Activated CD4-positive, alpha-beta T cell treated with anti-CD3 and anti-CD28 coated beads, Interleukin-2, amount 50 U/mL, for 16 hours (primary cell): ENCODE measurements around the gene MRC2.
"Not testable (repeated sequence)": the region's sequence is repeated elsewhere in the genome, so short reads cannot be mapped to it uniquely, and the experiment has no call there.

Experiments used
- DNase-seq: peaks from one replicate; pipeline ENCODE4 v3.0.0-alpha.2; 2020

Gene MRC2, protein sequence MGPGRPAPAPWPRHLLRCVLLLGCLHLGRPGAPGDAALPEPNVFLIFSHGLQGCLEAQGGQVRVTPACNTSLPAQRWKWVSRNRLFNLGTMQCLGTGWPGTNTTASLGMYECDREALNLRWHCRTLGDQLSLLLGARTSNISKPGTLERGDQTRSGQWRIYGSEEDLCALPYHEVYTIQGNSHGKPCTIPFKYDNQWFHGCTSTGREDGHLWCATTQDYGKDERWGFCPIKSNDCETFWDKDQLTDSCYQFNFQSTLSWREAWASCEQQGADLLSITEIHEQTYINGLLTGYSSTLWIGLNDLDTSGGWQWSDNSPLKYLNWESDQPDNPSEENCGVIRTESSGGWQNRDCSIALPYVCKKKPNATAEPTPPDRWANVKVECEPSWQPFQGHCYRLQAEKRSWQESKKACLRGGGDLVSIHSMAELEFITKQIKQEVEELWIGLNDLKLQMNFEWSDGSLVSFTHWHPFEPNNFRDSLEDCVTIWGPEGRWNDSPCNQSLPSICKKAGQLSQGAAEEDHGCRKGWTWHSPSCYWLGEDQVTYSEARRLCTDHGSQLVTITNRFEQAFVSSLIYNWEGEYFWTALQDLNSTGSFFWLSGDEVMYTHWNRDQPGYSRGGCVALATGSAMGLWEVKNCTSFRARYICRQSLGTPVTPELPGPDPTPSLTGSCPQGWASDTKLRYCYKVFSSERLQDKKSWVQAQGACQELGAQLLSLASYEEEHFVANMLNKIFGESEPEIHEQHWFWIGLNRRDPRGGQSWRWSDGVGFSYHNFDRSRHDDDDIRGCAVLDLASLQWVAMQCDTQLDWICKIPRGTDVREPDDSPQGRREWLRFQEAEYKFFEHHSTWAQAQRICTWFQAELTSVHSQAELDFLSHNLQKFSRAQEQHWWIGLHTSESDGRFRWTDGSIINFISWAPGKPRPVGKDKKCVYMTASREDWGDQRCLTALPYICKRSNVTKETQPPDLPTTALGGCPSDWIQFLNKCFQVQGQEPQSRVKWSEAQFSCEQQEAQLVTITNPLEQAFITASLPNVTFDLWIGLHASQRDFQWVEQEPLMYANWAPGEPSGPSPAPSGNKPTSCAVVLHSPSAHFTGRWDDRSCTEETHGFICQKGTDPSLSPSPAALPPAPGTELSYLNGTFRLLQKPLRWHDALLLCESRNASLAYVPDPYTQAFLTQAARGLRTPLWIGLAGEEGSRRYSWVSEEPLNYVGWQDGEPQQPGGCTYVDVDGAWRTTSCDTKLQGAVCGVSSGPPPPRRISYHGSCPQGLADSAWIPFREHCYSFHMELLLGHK (N-terminal part only)

DNA sequence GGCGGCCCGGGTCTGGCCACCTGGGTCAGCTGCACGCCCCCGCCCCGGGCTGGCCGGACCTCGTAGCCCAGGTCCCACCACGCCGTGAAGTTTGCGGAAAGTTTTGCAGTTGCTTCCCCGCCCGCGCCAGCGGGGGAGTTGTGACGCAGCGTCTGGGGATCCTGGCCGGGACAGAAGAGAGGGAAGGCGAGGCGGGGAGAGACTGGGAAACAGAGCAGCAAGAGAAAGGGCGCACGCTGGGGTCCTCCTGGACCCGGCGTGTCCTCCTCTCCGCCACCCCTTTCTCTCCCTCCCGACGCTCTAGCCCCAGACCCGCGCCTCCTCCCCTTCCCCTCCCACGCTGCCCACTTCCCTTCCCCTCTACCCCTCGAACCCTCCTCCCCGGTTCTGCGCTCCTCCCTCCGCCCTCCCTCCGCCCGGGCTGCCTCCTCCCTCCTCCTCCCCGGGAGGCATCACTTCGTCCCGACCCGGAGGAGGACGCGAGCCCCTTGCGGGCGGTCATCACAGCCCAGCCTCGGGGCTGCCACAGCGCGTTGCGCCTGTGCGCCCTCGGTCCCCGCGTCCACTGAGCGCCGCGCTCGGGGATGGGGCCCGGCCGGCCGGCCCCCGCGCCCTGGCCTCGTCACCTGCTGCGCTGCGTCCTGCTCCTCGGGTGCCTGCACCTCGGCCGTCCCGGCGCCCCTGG lies at the start of gene MRC2:
TSS of gene MRC2 (plus strand) at position 452 of the 685 bp plus-strand sequence. CDS start at position 585, 133 bp downstream.
- DNase-seq, result peak; percentile 74

DNA sequence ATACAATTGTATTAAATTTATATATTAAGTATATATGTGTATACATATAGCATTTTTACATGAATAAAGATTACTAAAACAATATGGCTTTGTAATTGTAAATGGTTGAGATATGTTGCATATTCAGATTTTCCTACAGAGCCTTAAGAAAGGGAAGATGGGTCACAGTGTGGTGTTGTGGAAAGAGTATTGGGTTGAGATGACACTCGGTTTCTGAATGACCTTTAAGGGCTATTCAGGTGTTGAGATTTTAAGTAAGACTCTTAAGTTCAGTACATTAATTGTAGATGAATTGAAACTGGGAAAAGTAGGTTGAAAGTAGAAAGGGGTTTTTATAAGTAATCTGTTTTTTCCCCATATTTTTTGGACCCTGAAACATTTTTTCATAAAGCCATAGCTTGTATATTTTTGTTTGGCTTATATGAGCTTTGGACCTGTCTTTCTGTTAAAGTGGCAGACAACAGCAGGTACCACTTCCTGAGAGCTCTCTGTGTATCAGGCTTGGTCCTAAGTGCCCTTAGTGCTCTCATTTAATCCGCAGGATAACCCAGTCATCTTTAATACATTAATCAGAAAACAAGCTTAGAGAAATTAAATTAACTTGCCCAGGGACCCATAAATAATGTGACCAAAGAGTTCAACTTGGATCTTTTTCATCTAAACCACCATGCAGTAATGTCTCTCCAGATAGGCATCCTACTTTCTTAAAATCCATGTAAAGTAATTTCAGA lies 48.5 kb upstream of the MRC2 start:
- no peak for DNase-seq

DNA sequence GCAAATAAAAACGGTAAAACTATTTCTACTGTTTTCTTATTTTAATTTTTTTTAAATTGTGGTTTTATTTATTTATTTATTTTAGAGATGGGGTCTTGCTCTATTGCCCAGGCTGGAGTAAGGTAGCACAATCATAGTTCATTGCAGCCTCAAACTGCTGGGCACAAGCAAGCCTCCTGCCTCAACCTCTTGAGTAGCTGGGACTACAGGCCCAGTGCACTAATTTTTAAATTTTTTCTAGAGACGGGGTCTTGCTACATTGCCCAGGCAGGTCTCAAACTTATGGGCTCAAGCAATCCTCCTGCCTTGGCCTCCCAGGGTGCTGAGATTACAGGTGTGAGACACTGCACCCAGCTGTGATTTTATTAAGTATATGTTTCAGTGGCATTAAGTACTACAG lies 46.5 kb upstream of the MRC2 start:
- DNase-seq, result no peak

DNA sequence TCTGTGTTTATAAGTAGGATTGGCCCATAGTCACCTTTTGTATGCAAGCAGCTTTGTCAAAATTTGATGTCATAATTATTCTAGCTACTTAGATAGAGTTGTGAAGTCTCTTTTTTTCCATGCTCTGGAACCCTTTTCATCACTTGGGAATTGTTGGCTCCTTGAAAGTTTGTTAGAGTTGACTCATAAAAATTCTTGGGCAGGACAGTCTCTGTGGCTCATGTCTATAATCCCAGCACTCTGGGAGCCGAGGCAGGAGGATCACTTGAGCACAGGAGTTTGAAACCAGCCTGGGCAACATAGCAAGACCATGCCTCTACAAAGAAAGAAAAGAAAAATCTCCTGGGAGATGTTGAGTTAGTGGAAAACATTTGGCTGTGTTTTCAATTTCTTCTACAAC lies 45.7 kb upstream of the MRC2 start:
- DNase-seq, result no peak

DNA sequence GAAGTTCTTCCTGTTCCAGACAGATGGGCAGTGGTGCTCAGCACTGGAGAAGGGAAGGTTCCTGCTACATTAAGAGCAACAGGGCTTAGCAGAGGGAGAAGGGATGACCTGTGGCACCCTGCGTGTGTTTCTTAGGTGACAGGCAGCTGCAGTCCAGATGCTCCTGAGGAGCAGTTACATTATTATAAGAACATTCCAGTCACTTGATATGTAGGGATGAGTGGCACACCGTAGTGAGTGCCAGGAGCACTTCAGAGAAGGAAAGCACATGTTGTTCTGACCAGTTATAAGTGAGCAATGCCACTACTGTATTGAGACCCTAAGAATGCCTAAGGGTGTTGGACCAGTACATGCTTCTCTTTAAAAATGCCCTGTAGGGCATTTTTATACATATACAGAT lies 39.9 kb upstream of the MRC2 start:
- DNase-seq, result no peak

DNA sequence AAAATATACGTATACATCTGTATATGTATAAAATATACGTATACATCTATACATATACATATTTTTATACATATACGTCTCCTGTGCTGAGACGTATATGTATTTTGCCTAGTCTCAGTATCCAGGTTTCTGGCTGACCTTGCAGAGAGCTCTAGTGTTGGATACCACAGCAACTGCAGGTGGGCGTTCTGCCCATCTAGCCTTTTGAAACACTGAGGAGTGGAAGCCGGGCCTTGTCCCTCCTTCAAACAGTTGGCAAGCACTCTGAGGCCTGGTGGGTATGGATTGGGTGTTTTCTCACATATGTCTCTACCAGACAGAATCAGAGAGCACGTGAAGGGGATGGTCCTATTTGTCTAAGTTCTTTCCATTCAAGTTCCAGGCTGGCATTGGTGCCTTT lies 39.4 kb upstream of the MRC2 start:
- DNase-seq, result no peak

DNA sequence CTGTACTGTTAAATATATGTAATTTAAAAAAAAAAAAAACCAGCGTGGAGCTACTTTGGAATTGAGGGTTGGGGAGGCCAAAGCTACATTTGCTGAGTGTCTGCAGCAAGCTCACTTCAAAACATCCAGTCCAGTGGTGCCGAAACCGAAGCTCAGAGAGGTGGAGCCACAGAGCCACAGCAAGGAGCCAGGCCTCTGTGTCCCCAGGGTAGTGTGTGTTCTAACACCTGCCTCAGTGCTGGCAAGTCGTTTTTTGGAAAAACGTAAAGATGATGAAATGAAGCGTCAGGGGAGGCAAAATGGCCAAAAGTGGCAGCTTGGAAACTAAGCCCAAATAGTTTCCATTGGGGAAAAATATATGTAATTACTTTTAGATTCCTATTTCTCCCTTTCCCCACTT lies 36.1 kb upstream of the MRC2 start:
- DNase-seq, result no peak

DNA sequence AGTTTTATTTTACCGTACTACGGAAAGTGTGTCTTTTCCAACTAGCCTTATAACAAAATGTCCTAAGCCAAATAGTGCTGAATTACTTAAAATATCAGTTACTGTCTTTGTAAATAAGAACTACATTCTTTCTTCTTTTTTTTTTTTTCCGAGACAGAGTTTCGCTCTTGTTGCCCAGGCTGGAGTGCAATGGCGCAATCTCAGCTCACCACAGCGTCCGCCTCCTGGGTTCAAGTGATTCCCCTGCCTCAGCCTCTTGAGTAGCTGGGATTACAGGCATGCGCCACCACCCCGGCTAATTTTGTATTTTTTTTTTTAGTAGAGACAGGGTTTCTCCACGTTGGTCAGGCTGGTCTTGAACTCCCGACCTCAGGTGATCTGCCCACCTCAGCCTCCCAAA lies 35.6 kb upstream of the MRC2 start:
- not testable (repeated sequence) for DNase-seq

DNA sequence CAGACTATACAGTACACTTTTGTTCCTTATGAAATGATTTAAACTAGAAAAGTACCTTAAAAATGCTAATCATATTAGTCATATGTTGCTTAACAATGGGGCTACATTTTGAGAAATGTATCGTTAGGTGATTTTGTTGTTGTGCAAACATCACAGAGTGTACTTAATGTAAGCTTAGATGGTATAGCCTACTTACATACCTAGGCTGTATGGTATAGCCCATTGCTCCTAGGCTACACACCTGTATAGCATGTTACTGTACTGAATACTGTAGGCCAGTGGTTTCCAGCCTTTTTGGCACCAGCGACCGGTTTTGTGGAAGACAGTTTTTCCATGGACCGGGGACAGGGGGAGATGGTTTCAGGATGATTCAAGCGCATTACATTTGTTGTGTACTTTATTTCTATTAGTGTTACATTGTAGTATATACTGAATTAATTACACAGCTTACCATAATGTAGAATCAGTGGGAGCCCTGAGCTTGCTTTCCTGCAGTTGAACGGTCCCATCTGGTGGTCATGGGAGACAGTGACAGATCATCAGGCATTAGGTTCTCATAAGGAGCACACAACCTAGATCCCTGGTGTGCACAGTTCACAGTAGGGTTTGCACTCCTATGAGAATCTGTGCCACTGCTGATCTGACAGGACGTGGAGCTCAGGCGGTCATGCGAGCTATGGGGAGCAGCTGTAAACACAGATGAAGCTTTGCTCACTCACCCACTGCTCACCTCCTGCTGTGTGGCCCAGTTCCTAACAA lies 35.0 kb upstream of the MRC2 start:
- DNase-seq, result no peak

DNA sequence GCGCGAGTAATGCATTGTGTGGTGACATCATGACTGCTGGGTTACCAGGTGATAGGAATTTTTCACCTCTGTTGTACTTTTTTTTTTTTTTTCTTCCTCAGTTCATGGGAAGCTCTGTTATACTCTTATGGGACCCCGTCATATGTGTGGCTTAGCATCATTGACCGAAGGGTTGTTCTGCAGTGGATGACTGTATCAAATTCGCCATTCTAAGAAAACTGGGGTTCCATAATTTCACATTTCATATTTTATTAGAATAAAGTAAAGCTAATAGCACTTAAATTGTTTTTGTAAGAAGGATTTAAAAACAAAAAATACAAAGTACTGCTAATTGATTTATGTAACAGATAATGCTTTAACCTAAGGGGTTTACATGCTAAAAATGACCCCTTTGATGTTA lies 32.0 kb upstream of the MRC2 start:
- no peak for DNase-seq

DNA sequence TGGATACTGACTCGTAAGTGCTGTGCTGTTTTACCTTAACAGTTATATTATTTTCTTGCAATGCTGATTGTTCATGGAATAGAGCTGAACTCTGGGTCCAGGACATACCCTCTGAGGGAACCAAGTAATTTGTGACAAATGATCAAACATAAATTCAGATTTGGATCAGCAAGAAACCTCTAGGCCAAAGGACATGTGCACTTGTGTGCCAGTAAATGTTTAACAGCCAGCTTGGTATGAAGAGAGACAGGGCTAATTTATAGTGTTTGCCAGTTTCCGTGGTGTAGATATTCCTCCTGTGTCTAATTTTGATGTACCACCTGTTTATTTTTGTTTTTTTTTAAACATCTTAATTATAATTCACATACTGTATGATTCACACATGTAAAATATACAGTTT lies 30.8 kb upstream of the MRC2 start:
- no peak for DNase-seq

DNA sequence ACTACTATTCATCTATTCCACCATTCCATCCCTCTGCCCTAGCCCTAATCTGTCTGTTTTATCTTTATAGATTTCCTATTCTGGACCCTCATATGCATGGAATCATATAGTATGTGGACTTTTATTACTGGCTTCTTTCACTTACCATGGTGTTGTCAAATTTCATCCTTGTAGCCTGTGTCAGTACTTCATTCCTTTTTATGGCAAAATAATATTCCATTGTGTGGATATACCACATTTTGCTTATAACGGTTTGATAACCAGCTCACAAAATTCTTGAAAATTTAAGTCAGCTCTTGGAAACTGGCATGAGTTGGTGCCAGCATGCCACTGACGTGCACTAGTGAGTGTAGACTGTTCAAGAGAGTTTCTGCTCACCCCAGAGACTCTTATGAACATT lies 30.3 kb upstream of the MRC2 start:
- no peak for DNase-seq

DNA sequence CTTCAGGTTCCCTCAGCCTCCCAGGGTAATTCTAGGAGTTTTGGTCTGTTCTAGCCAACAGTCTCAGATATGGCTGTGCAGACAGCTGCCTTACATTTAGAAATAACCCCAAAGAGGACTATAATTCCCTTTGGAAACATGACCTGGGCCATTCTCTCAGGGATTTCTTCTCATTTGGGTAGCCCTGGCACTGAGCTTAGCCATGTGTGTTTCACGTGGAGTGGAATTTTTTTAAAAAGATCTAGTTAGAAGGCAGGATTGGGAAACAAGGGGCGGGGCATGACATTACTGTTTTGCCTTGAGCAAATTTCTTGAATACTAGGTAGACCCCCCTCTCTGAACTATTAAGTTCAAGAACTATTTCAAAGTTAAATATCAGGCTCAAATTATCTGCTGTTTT lies 29.6 kb upstream of the MRC2 start:
- no peak for DNase-seq

DNA sequence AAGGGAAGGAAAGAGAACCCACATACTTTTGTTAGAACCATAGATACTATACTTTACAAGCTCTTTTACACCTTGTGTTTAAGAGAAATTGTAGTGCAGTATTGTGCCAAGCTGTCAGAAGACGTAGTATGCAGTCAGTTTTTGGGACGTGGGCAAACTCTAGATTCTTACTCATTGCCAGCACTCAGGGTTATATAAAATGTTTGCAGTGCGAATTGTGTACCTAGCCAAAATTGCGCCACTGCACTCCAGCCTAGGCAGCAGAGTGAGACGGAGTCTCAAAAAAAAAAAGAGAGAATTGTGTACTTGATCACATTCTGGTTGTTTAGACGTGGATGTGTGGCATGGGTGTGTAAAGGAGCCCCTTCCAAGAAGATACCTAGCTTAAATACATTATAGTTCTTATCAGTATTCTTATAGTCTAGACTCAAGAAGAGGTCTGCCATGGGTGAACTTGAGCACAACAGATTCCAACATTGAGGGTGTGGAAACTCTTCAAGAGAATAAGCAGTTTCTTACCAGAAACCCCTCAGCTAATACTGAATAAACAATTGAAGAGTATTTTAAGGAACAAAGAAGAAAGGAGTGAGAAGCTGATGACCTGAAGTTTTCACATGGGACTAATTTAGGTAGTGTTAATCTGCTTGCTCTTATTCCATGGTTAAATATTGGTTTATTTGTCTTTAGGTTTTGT lies 27.4 kb upstream of the MRC2 start:
- no peak for DNase-seq

DNA sequence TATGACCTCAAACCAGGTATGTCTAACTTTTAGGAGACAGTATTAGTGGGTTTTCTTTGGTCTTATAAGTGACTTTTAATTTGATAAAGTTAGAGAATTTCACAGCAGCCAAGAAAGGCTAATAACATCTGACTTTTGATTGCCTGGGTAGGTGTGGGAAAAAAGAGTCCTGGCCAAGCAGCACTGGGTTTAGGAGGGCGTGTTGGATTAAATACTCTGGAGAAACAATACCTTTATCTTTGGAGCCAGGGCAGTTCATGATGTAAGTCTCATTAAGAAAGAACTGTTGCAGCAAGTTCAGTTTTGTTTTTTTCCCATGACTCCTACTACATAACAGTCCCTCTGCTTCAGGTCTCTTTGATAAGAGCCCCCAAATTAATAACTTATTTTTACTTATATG lies 26.7 kb upstream of the MRC2 start:
- DNase-seq, result no peak

DNA sequence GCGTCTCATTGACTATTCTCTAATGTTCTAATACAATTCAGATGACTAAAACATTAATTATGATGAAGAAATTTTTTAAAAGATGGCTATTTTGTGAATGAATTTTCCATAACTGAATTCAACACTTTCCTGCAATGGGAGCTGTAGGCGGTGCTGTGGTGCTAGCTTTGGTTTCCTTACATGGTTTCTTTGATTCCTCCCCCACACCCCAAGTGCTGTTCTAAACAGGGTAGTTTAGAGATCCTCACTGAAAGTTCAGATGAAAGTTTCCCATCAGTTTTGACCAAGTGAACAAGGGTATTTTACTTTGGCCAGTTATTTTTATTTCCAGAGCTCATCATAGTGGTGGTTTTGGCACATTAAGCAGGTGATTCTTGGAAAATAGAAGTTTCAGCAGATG lies 26.0 kb upstream of the MRC2 start:
- no peak for DNase-seq

DNA sequence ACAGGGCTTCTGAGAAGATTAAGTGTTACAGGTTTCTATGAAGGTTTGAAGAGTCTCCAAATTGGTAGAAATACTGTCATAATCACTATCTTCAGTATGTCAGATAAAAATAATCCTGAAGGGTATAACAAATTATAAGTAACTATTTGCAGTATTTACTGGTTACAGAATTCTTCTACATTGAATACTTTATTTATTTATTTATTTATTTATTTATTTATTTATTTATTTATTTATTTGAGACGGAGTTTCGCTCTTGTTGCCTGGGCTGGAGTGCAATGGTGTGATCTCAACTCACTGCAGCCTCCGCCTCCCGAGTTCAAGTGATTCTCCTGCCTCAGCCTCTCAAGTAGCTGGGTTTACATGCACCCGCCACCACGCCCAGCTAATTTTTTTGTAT lies 23.7 kb upstream of the MRC2 start:
- DNase-seq, result not testable (repeated sequence)

DNA sequence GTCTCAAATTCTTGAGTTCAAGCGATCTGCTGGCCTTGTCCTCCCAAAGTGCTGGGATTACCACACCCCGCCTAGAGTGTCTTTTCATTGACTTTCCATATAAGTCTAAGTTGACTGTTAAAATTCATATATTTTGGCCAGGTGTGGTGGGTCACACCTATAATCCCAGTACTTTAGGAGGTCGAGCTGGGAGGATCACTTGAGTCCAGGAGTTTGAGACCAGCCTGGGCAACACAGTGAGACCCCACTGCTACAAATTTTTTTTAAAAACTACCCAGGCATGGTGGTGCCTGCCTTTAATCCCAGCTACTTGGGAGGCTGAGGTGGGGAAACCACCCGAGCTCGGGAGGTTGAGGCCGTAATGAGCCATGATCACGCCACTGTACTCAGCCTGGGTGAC lies 21.9 kb upstream of the MRC2 start:
- no peak for DNase-seq

DNA sequence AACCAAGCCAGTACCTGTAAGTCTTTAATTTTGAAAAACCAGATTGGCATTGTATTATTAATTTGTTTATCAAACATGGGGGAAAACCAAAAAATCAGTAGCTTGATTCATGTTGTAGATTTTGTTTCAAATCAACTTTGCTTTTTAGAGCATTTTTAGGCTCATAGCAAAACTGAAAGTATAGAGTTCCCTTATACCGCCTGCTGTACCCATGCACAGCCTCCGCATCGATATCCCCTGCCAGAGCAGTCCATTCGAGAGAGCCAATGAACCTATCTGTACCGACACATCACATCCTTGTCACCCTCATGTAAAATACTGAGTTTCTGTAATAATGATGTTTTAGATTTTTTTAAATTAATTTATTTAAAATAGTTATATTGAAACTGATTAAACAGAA lies 16.2 kb upstream of the MRC2 start:
- DNase-seq, result peak; percentile 21

DNA sequence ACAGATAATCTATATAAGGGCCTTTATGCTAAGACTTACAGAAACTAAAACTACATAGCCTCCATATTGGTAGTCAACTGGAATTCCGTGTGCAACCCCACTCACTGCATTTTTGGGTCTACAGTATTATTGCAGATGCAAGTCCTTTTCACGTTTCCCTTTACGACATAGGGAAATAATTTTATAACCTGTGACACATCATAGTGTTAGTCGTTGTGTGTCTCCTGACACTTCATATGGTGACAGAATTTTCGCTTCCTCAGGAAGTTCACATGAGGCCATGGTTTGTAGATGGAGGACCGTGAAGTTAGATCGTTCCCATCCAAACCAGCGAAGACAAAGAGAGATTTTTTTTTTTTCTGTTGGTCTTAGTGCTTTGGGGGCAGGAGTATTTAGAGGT lies 15.7 kb upstream of the MRC2 start:
- peak; percentile 42 for DNase-seq

DNA sequence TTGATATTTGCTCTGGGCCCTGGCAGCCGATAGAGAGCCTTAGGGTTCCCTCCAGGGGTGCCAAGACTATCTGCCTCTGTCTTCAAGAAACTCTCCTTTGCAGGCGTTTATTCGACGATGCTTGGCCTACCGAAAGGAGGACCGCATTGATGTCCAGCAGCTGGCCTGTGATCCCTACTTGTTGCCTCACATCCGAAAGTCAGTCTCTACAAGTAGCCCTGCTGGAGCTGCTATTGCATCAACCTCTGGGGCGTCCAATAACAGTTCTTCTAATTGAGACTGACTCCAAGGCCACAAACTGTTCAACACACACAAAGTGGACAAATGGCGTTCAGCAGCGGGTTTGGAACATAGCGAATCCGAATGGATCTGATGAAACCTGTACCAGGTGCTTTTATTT lies 15.2 kb upstream of the MRC2 start:
- not testable (repeated sequence) for DNase-seq
